NCI-H226 (cell line): Measurements from ENCODE around the gene FXYD7.

ENCODE experiments used
- DNase-seq: peaks from one replicate; pipeline ENCODE4 v3.0.0-alpha.2; 2015

FXYD7 gene

DNA sequence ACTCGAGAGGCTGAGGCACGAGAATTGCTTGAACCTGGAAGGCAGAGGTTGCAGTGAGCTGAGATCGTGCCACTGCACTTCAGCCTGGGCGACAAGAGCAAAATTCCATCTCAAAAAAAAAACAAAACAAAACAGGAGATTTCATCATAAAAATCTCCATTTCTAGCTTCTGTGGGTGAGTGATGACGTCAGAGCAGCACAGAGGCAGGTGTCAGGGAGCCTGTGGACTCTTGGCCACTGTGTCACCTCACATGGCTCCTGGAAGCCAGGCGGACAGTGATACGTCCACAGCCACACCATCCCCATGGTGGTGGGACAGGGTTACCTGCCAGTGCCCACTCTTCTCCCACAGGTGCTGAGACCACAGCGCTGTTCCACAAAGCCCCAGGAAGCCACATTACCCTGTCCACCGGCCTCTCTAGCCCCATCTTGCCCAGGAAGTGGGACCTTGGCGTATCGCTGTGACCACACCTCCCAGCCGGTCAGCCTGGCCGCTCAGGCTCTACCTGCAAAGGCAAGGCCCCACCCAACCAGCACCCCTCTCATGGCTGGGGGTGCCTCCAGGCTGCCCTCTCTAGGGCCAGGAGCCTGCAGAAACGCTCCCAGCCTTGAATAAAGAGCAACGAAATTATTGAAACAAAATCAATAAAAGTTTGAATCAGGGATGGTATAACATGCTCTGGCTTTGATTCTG lies 29.9 kb upstream of the FXYD7 start:
- DNase-seq, result no peak

DNA sequence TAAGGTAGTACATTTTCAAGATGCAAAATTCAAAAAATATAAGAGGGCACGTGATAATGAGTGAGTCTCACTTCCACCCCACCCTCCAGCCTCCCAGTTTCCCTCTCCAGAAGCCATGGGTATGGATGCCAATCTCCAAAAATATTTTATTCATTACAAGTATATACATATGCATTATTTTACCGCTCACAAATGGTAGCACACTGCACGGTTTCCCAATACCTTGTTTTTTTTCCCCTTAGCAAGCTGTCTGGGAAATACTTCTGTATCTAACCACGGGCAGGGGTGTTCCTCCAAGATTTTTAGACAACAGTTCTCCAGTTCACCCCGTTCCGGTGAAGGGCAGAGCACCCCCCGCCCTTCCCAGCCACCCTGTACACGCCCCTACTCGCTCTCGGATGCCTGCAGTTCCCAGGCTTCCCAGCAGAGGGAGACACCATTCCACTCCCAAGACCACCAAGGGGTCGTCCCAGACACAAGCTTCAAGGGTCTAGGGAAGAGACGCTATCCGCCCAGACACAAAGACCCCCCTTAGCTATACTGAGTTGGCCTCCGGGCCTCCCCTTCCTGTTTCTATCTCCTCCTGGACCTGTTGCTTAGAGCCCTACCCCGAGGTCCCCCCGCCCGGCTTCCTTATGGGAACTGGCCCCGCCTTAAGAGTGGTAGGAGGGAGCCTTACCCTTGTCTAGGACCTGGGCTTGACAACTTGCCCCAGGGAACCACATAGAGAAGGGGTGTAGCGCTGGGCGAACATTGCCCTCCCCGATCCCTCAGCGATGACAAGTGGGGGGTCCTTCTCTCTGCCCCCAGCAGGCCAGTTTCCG lies 28.5 kb upstream of the FXYD7 start:
- peak; percentile 22 for DNase-seq

DNA sequence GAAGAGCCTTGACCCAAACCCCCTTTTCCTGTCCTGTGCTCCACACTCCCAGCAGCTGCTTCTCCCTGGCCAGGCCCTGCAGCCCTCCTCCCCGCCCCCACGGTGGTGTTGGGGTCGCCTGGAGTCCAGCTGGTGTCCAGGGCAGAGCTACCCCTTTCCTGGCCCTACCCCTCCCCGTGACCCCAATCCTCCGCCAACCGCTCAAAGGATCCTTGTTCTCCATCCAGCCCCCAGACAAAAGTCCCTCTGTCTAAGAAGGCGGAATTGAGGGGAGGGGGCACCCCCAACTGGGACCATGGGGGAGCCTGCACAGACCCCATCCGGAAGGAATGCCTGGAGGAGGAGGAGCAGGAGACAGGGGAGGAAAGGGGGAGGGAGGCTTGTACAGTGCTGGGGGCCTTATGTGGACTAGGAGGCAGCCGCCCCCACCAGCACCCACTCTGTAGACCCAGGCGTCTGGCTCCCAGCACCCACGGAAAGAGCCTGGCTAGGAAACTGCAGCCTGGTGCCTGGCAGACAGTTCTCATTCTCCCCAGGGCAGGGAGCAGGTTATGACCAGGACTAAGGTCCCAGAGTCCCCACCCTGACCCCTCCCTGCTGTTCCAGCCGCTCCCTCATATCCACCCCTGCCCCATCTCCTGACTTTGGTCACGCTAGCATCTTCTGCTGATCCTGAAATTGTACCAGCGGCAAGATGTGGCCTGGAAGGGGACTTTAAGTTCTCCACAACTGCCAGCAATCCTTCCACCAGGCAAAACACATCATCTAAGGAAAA lies 27.7 kb upstream of the FXYD7 start, which contains the start of gene FXYD3:
FXYD3 (plus strand) TSS at position 647 of the 775 bp plus-strand sequence. CDS start 3,554 bp downstream, outside the sequence.
- no peak for DNase-seq

DNA sequence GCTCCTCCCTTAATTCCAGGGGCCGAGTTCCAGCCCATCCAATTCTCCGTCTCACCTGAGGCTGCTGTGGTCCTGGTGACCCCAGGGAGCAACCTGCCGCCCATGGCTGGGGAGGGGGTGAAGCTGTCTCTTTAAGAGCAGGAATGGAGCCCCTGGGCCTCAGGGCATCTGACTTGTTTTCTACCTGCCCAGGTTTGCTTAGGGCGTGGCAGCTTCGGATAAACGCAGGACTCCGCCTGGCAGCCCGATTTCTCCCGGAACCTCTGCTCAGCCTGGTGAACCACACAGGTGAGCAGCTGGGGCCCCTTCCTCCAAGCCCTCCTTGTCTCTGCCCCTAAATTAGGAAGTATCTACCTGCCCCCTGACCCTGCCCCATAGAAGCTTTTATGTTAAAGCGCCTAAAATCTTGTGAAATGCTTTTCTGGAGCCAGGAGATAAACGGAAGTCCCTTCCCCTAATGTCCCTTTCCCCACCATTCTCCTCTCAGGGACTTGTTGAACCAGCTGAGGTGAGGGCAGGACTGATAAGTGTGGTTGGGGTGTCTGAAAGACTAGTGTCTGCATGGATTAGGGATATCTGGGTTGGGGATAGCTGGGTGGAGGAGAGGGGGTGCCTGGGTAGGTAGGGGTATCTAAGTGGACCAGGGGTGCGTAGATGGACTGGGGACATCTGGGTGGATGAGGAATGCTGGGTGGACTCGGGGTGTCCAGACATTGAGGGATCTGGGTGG lies 26.8 kb upstream of the FXYD7 start:
- DNase-seq, result no peak

DNA sequence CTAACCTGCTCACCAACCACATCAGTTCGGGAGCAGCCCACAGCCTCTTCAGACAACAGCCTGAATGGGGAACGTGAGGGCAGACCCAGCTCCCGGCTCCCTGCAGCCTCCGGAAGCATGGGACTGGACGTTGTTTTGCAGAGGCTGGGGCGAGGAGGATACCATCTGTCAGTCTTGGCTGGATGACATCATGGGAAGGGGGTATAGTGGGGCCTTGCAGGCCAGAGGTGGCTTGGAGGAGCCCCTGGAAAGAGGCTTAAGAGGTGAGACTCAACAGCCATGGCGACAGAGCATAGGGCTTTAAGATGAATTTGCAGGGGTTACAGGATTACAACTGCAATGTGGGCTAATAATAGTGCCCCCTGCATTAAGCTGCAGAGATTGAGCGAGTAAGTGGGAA lies 25.9 kb upstream of the FXYD7 start:
- DNase-seq, result no peak

DNA sequence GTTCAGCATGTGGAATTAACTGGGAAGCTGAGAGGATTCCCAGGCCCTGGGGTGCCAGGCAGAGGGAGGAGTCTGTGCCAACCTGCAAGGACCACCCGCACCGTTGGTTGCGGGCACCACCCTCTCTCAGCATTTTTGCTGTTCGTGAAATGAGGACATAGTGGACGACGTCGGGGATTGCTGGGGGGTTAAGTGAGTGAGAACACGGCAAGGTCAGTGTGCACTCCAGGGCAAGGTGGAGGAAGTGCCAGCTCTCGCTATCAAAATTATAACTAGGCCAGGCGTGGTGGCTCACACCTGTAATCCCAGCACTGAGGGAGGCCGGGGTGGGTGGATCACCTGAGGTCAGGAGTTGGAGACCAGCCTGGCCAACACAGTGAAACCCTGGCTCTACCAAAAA lies 25.3 kb upstream of the FXYD7 start:
- no peak for DNase-seq

DNA sequence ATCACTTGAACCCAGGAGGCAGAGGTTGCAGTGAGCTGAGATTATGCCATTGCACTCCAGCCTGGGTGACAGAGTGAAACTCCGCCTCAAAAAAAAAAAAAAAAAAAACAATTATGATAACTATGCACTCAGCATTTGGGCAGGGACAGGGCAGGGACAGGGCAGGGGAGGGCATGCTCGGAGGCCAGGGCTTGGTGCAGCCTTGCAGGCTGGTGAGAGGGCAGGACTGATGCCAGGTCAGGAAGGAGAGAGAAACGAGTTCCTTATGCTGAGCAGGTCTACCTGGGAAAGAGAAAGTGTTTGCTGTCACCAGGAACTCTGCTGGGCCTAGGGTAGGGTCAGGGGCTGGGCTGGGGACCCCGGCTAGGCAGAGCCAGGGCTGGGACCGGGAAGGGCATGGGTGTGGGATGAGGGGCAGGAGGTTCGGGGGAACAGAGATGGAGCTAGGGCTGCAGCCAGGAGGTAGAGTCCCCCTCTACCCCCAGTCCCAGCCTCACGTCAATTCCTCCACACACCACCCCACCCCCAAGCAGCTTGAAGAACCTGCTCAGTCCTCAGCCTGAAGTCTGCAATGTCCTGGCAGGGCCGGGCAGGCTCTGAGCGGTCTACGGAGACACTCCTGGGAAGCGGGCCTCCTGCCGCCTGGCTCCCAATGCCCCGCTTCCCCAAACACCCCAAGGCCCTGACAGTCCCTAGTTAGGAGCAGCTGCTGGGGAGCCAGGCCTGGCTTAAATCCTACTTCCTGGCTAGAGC lies 24.6 kb upstream of the FXYD7 start:
- DNase-seq, result no peak

DNA sequence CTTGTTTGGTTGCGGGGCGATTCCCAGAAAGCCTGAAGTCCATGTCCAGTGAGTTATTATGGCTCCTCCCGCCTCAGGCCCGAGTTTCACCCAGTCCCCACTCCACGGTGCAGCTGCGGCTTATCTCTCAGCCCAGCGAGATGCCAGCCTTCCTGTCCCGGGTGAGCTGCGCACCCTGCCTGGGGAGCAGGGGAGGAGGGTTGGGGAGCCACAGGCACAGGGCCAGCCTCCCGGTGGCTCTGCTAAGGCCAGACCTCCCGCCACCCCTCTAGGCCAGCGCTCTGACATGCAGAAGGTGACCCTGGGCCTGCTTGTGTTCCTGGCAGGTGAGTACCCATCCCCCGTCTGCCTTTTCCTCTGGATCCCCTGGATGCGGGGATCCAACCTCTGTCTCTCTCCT lies 24.0 kb upstream of the FXYD7 start:
- no peak for DNase-seq

DNA sequence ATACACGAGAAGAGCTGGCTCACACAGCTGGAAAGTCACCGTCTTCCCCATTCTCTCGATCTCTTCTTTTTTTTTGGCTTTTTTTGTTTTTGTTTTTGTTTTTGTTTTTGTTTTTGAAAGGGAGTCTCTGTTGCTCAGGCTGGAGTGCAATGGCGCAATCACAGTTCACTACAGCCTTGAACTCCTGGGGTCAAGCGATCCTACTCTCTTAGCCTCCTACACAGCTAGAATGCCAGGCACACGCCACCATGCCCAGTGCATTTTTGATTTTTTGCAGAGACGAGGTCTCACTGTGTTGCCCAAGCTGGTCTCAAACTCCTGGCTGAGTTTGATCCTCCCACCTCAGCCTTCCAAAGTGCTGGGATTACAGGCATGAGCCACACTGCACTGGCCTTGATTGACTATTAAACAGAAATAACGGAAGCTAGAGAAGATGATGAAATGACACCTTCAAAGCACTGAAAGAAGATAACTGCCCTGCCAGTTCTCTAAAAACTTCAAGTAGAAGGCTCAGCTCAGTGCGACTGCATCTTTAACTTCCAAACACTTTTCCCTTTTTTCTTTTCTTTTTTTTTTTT lies 23.4 kb upstream of the FXYD7 start:
- DNase-seq, result no peak

DNA sequence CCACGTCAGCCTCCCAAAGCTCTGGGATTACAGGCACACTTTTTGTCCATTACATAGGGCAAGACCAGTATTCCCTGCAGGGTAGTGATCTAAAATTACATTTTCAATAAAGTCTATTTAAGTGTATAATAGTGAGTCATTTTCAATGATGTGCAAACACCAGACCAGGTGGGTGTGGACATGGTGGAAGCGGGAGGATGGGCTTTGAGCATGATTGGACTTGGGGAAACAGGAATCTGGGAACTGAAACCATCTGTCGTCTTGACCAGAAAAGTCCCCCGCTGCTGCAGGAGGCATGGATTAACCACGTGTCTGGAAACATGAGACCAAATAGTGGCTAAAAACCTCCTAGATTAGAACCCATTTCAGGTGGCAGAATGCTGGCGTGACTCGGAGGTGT lies 22.6 kb upstream of the FXYD7 start:
- DNase-seq, result no peak

DNA sequence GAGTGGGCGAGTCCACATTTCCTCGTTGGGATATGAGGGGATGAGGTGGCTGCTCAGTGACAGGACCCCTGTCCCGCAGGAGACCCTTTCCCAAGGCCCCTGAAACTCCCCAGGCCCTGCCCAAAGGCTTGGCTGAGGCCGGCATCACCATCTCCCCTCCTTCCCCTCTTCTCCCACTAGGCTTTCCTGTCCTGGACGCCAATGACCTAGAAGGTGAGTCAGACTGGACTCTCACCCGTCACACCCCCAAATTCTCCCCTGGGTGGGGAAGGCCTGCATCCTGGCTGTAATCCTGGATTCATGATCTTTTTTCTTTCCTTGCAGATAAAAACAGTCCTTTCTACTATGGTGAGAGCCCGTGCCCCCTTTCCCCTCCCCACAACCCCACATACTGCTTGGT lies 22.2 kb upstream of the FXYD7 start:
- peak; percentile 27 for DNase-seq

DNA sequence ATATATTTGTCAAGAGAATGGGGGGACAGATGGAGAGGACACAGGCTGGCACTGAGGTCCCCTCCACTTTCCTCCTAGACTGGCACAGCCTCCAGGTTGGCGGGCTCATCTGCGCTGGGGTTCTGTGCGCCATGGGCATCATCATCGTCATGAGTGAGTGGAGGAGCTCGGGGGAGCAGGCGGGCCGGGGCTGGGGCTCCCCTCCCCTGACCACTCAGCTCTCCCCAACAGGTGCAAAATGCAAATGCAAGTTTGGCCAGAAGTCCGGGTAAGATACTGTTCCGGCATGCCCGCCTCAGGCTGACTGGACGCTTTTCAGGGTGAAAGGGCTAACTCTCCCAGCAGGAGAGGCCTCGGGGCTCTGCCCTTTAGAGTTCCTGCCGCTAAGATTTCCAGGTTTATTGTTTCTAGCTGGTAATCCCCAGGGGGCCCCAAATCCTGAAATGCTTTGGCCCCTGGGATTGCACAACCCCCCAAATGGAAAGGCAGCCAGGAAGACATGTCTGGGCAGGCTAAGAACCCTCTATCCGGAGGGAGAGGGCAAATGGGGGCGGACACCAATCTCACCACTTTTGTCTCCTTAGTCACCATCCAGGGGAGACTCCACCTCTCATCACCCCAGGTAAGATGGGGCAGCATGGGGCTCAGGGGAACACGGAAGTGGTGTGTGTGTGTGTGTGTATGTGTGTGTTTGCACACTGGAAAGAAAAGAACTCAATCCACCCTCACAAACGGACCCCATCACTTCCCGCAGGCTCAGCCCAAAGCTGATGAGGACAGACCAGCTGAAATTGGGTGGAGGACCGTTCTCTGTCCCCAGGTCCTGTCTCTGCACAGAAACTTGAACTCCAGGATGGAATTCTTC lies 20.1 kb upstream of the FXYD7 start:
- no peak for DNase-seq

DNA sequence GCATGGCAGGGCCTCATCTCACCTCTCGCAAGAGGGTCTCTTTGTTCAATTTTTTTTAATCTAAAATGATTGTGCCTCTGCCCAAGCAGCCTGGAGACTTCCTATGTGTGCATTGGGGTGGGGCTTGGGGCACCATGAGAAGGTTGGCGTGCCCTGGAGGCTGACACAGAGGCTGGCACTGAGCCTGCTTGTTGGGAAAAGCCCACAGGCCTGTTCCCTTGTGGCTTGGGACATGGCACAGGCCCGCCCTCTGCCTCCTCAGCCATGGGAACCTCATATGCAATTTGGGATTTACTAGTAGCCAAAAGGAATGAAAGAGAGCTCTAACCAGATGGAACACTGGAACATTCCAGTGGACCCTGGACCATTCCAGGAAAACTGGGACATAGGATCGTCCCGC lies 19.5 kb upstream of the FXYD7 start:
- DNase-seq, result no peak

DNA sequence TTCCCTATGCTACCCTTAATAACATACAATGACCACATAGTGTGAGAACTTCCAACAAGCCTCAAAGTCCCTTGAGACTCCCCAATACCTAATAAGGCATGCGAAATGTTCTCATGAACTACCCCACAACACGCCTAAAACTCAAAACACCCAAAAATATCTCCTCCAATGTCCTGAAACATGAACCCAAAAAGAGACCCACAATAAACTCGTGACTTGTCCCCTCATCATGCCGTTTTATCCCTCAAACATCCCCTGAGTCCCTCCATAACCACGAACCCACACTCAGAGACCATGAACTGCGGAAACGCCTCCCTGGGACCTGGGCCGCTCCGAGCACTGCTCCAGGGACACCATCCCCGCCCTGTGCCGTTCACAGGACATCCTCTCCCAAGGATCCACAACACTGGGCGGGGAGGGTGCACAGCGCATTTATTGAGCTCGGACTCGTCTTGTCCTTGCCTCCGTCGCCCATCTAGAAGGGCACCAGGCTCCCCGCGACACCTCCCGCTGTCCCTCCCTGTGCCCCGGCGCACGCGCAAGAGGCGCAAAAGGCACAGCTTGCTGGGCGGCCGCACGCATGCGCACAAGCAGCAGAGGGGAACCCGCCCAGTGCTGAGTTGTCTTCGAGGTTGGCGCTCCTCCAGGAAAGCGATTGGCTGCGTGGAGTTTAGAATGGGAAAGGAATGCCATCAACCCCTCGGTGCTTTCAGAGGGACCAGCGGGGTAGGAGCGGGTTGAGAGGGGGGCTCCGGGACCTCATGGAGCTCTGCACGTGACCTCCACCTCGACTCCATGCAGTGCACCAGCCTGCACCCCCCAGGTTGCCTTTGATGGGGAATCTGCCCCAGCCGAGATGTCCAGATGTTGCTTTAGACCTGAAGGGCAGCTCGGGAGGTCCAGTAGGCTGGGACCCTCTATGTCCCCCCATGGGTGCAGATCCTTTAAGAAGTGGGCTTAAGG lies 18.7 kb upstream of the FXYD7 start:
- peak; percentile 82 for DNase-seq

DNA sequence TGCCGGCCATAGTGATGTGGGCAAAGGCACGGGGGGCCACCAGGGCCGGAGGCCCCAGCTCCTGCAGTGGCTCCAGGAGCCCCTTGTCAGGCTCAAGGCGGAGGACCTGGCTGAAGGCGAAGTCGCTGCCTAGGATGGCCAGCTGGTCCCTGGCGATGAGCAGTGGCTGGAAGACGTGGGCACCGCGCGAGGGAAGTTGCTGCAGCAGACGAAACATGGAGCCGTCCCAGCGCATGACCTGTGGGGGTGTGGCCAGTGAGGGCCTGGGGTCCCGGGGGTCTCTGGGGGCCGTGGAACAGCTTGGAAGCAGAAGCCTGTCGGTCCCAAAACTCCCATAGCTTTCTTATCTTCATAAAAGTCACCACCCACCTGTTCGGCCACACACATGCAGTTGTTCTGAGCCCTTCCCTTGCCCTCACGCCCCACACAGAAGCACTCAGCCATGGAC lies 17.8 kb upstream of the FXYD7 start:
- no peak for DNase-seq

DNA sequence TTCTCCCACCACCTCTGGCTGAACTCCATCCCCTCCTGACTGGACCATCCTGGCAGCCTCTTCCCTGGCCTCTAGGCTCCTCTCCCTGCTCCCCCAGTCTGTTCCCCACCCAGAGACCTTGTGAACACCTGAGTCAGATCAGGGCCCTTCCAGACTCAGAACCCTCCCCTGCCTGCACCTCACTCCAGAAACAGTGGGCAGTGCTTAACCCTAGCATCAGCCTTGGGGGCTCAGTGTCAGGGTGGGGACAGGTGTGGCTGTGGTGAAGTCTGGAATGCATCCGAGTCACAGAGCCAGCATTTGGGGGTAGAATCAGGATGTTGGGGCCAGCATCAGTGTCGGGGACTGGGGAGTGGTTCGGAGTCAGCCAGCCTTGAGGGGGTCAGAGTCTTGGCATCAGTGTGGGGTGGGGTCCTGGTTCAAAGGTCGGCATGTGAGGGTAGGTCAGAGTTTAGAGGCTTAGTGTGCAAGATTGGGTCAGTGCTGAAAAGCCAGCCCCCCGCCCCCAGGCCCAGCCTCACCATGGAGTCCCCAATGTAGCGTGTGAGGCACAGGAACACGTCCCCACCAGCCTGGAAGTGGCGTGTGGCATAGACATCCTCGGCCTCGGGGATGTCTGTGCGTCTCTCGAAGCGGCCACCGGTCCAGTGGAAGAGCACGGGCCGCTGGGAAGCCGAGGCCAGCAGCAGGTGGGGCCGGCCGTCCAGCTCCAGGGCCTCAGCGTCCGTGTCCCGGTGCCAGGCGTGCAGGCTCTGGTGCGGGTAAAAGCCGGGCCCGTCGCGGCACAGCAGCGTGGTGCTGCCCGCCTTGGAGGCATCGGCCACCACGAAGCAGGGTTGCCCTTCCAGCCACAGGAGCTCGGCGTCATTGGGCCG lies 17.1 kb upstream of the FXYD7 start:
- DNase-seq, result no peak

DNA sequence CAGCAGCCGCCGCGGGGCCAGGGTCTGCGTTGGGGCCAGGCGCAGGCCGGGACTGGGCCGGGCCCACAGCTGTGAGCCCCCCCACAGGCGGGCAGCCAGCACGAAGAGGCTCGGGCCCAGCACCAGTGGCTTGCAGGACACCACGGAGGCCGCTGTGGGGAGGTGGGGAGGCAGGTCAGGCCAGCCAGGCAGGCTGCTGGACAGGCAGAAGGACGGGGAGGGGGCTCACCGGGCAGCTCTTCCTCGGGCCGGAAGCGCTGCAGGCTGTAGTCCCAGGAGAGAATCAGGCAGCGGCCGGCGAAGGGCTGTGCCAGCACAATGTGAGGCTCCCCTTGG lies 16.5 kb upstream of the FXYD7 start:
- DNase-seq, result no peak

DNA sequence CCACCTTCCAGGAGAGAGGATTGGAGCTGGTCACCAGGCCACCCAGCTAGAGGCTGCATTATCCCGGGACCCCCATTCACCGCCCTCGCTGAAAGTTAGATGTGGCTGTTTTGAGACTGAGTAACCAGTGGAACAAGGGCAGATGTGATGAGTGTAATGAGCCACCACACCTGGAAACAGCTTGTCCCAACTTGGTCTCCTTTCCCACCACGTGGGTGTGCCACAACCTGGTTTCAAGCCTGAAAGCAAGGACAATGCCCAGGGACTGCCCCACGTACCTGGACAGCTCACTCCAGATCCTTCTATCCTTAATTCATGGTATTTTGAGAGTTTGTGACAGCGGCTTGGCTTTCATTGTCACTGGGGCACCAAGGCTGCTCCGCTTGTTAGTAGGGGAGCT lies 15.2 kb upstream of the FXYD7 start:
- no peak for DNase-seq
